H9 (cell line): Measurements from ENCODE around the gene TMX1. TPM values are rescaled to one million over a fixed set of nuclear protein-coding genes. Genes with fewer than 3 reads are reported as not detected.

Source experiments
- DNase-seq: peaks from one replicate; pipeline ENCODE4 v3.0.0-alpha.2; 2017
- H2AFZ ChIP-seq: one replicate; pipeline ENCODE4 v1.6.1; 2013; ENCODE audit warnings: mild to moderate bottlenecking, low read length, control low read depth, moderate library complexity
- H2AK5ac ChIP-seq: 2 replicates; pipeline ENCODE4 v1.6.1; 2013; ENCODE audit warnings: low read length, control low read depth, mixed read lengths; ENCODE audit not compliant: insufficient read length
- H2BK120ac ChIP-seq: one replicate; pipeline ENCODE4 v1.6.1; 2013; ENCODE audit warnings: low read depth, mild to moderate bottlenecking, low read length, control low read depth, inconsistent platforms; ENCODE audit not compliant: poor library complexity, severe bottlenecking
- H2BK12ac ChIP-seq: 2 replicates; pipeline ENCODE4 v1.6.1; 2013; ENCODE audit warnings: low read length, control low read depth, mixed read lengths, low read depth; ENCODE audit not compliant: insufficient read length
- H2BK15ac ChIP-seq: 2 replicates; pipeline ENCODE4 v1.6.1; 2013; ENCODE audit warnings: low read depth, low read length, control low read depth
- H2BK20ac ChIP-seq: one replicate; pipeline ENCODE4 v1.6.1; 2013; ENCODE audit warnings: low read depth, mild to moderate bottlenecking, low read length, control low read depth, inconsistent platforms; ENCODE audit not compliant: poor library complexity, severe bottlenecking
- H2BK5ac ChIP-seq: 2 replicates; pipeline ENCODE4 v1.6.1; 2013; ENCODE audit warnings: low read length, control low read depth, mixed read lengths; ENCODE audit not compliant: insufficient read length
- H3K14ac ChIP-seq: 2 replicates; pipeline ENCODE4 v1.6.1; 2013; ENCODE audit warnings: low read length, control low read depth; ENCODE audit not compliant: insufficient read depth
- H3K18ac ChIP-seq: 2 replicates; pipeline ENCODE4 v1.6.1; 2013; ENCODE audit warnings: low read depth, mild to moderate bottlenecking, mixed read lengths, low read length, control low read depth; ENCODE audit not compliant: insufficient read length
- H3K23ac ChIP-seq: 2 replicates; pipeline ENCODE4 v1.6.1; 2013; ENCODE audit warnings: low read length, control low read depth, mixed read lengths, low read depth; ENCODE audit not compliant: insufficient read length
- H3K23me2 ChIP-seq: 2 replicates; pipeline ENCODE4 v1.6.1; 2013; ENCODE audit warnings: low read depth, mild to moderate bottlenecking, mixed read lengths, low read length, control low read depth; ENCODE audit not compliant: insufficient read length, poor library complexity, severe bottlenecking
- H3K27ac ChIP-seq: 2 replicates; pipeline ENCODE4 v1.5.1; 2013; ENCODE audit warnings: low read length, control low read depth, mixed read lengths, low read depth; ENCODE audit not compliant: insufficient read length
- H3K27me3 ChIP-seq: 2 replicates; pipeline ENCODE4 v1.6.1; 2013; ENCODE audit warnings: low read length, control low read depth, inconsistent platforms; ENCODE audit not compliant: insufficient read depth
- H3K4ac ChIP-seq: 2 replicates; pipeline ENCODE4 v1.6.1; 2013; ENCODE audit warnings: low read depth, mild to moderate bottlenecking, control low read depth, inconsistent platforms, low read length, moderate library complexity
- H3K4me1 ChIP-seq: 2 replicates; pipeline ENCODE4 v1.6.1; 2013; ENCODE audit warnings: low read length, control low read depth, inconsistent platforms; ENCODE audit not compliant: insufficient read depth
- H3K4me2 ChIP-seq: 2 replicates; pipeline ENCODE4 v1.6.1; 2013; ENCODE audit warnings: low read length, control low read depth, mixed read lengths; ENCODE audit not compliant: insufficient read length, insufficient read depth
- H3K56ac ChIP-seq: 2 replicates; pipeline ENCODE4 v1.6.1; 2013; ENCODE audit warnings: low read depth, mild to moderate bottlenecking, mixed read lengths, low read length, control low read depth; ENCODE audit not compliant: insufficient read length
- H3K79me1 ChIP-seq: 2 replicates; pipeline ENCODE4 v1.6.1; 2013; ENCODE audit warnings: low read depth, mild to moderate bottlenecking, moderate library complexity, low read length, control low read depth, inconsistent platforms; ENCODE audit not compliant: insufficient read depth, poor library complexity, severe bottlenecking
- H3K79me2 ChIP-seq: 2 replicates; pipeline ENCODE4 v1.6.1; 2013; ENCODE audit warnings: low read length, control low read depth, inconsistent platforms; ENCODE audit not compliant: insufficient read depth
- H3K9ac ChIP-seq: 2 replicates; pipeline ENCODE4 v1.6.1; 2013; ENCODE audit warnings: low read length, control low read depth, mixed read lengths; ENCODE audit not compliant: insufficient read length; ENCODE audit errors: extremely low read depth
- H3K9me3 ChIP-seq: one replicate; pipeline ENCODE4 v1.6.1; 2013; ENCODE audit warnings: low read depth, low read length, inconsistent platforms; ENCODE audit not compliant: control insufficient read depth
- H3T11ph ChIP-seq: one replicate; pipeline ENCODE4 v1.6.1; 2013; ENCODE audit warnings: mild to moderate bottlenecking, low read length, control low read depth, inconsistent platforms
- H4K20me1 ChIP-seq: one replicate; pipeline ENCODE4 v1.6.1; 2013; ENCODE audit not compliant: control insufficient read depth, insufficient read length, insufficient read depth
- H4K5ac ChIP-seq: 2 replicates; pipeline ENCODE4 v1.6.1; 2013; ENCODE audit warnings: low read depth, mild to moderate bottlenecking, mixed read lengths, low read length, control low read depth; ENCODE audit not compliant: insufficient read length
- H4K8ac ChIP-seq: replicated peaks from 2 replicates; pipeline ENCODE4 v1.6.1; 2013; ENCODE audit warnings: low read length, control low read depth, mixed read lengths, low read depth; ENCODE audit not compliant: insufficient read length
- H4K91ac ChIP-seq: 2 replicates; pipeline ENCODE4 v1.6.1; 2013; ENCODE audit warnings: low read depth, mild to moderate bottlenecking, moderate library complexity, mixed read lengths, low read length, control low read depth; ENCODE audit not compliant: insufficient read length
- H3K27ac Mint-ChIP-seq, 3 experiments: 2 replicates in 2 of 3; 3 replicates in 1 of 3; pipeline ENCODE4 v1.8.0; 2020 to 2021; ENCODE audit warnings: mixed read lengths in 3 of 3, mild to moderate bottlenecking in 1 of 3, moderate library complexity in 1 of 3
- H3K27me3 Mint-ChIP-seq: 2 replicates; pipeline ENCODE4 v1.8.0; 2021; ENCODE audit warnings: low read depth, mild to moderate bottlenecking, moderate library complexity, mixed read lengths
- H3K36me3 Mint-ChIP-seq, 3 experiments: 2 replicates in 2 of 3; 3 replicates in 1 of 3; pipeline ENCODE4 v1.8.0; 2020 to 2021; ENCODE audit warnings: low read depth in 3 of 3, mixed read lengths in 3 of 3; ENCODE audit not compliant: insufficient read depth in 1 of 3
- H3K4me1 Mint-ChIP-seq, 2 experiments: 2 replicates each; pipeline ENCODE4 v1.8.0; 2020; ENCODE audit warnings: mixed read lengths in 2 of 2
- H3K4me3 Mint-ChIP-seq, 2 experiments: 2 replicates in 1 of 2; 3 replicates in 1 of 2; pipeline ENCODE4 v1.8.0; 2020 to 2021; ENCODE audit warnings: mild to moderate bottlenecking in 2 of 2, mixed read lengths in 2 of 2, moderate library complexity in 1 of 2
- H3K9me3 Mint-ChIP-seq, 2 experiments: 2 replicates in 1 of 2; 3 replicates in 1 of 2; pipeline ENCODE4 v1.8.0; 2020; ENCODE audit warnings: mild to moderate bottlenecking in 2 of 2, mixed read lengths in 2 of 2, moderate library complexity in 1 of 2
- WGBS: extraction: QIAGEN DNeasy Blood & Tissue Kit; methylation state at CpG from one replicate; pipeline ENCODE4 v1.1.7; 2013; ENCODE audit warnings: missing lambda C conversion rate, low lambda C conversion rate, mixed read lengths; ENCODE audit not compliant: insufficient read length; ENCODE audit errors: extremely low coverage; 5-methylcytosine and 5-hydroxymethylcytosine counted together
- total RNA-seq: library from RNA; stranded (reverse); gene quantifications from 2 replicates; pipeline ENCODE4 v1.2.1, GENCODE V29; 2021
- TF ChIP-seq, protein P1 (sequence below): fragments of 200-600 bp; sonication (generic); conservative IDR thresholded peaks from 3 replicates; pipeline ENCODE4 v1.8.0; 2021; ENCODE audit warnings: antibody characterized with exemption, mild to moderate bottlenecking

TMX1 gene
- total RNA-seq, 1 experiment from 2014 or later = 83.5 TPM

GRCh38 chr14:51203881-51204280, 36.2 kb upstream of the TMX1 start:
- no peaks in the 10 kb centered on the region for H3K36me3 Mint-ChIP-seq

More at GRCh38 chr14:51203881-51204280, 36.2 kb upstream of the TMX1 start:
- Histone ChIP-seq H2BK12ac (no peak overlapping the region), H2BK20ac (no peak overlapping the region), H4K5ac (no peak overlapping the region), H3K4me2 (no peak overlapping the region), H2BK120ac (no peak overlapping the region), H3K9me3 (no peaks in the 10 kb centered on the region), H4K20me1 (no peaks in the 10 kb centered on the region), H2AFZ (no peak overlapping the region), H3K14ac (peak overlapping the region; percentile 23; the same call in 1 of the 2 replicates), H3K79me1 (no peaks in the 10 kb centered on the region), H2BK15ac (no peak overlapping the region), H3K4me1 (0 out of 2 replicates have a peak, but pooled peaks cover 4% of the 10 kb centered on the region), H2AK5ac (no peak overlapping the region), H3K27ac (no peak overlapping the region), H4K91ac (no peak overlapping the region), H4K8ac (no peak overlapping the region), H3K23ac (no peak overlapping the region), H3K27me3 (no peaks in the 10 kb centered on the region), H3K4ac (no peak overlapping the region), H3K56ac (no peak overlapping the region), H3K18ac (no peak overlapping the region), H3T11ph (no peak overlapping the region), H2BK5ac (no peak overlapping the region), H3K9ac (no peak overlapping the region), H3K79me2 (no peaks in the 10 kb centered on the region), H3K23me2 (no peaks in the 10 kb centered on the region)
- DNase-seq = no peak
- Mint-ChIP-seq H3K27ac (no peak overlapping the region), H3K4me3 (no peak overlapping the region), H3K9me3 (no peaks in the 10 kb centered on the region), H3K27me3 (no peaks in the 10 kb centered on the region), H3K4me1 (peaks cover 11 to 14% of the 10 kb centered on the region in 2 experiments)
- TF ChIP-seq, protein P1, sequence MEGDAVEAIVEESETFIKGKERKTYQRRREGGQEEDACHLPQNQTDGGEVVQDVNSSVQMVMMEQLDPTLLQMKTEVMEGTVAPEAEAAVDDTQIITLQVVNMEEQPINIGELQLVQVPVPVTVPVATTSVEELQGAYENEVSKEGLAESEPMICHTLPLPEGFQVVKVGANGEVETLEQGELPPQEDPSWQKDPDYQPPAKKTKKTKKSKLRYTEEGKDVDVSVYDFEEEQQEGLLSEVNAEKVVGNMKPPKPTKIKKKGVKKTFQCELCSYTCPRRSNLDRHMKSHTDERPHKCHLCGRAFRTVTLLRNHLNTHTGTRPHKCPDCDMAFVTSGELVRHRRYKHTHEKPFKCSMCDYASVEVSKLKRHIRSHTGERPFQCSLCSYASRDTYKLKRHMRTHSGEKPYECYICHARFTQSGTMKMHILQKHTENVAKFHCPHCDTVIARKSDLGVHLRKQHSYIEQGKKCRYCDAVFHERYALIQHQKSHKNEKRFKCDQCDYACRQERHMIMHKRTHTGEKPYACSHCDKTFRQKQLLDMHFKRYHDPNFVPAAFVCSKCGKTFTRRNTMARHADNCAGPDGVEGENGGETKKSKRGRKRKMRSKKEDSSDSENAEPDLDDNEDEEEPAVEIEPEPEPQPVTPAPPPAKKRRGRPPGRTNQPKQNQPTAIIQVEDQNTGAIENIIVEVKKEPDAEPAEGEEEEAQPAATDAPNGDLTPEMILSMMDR = no peak
- no CpG with 5 or more reads among the region's 3 CpGs for whole genome bisulfite sequencing
